Small intestine (tissue), 7 donors: ENCODE data around the gene UQCR11. TPM values are rescaled to one million over a fixed set of nuclear protein-coding genes. Genes with fewer than 3 reads are reported as not detected.

Experiments
- DNase-seq, 2 donors: peaks; one replicate each; pipeline versions ENCODE4 v3.0.0 to v3.0.0-alpha.2; 2013
- FAIRE-seq: peaks from 2 replicates; lab custom pipeline; 2012; peaks lifted over from hg19 to GRCh38; lab: Jason Lieb, UNC
- H3K27ac ChIP-seq, 3 donors: one replicate each; pipeline ENCODE4 v1.5.1; 2013; ENCODE audit warnings: low read length in 2 of 3, mild to moderate bottlenecking in 2 of 3, control low read depth in 1 of 3, inconsistent platforms in 1 of 3, low read depth in 1 of 3, moderate library complexity in 1 of 3
- H3K27me3 ChIP-seq, 3 donors: one replicate each; pipeline ENCODE4 v1.6.1; 2013; ENCODE audit warnings: low read length in 3 of 3, inconsistent platforms in 1 of 3; ENCODE audit not compliant: control insufficient read depth in 3 of 3, insufficient read depth in 3 of 3
- H3K36me3 ChIP-seq, 3 donors: one replicate each; pipeline ENCODE4 v1.6.1; 2013; ENCODE audit warnings: low read length in 3 of 3, inconsistent platforms in 1 of 3, low read depth in 1 of 3, mild to moderate bottlenecking in 1 of 3, moderate library complexity in 1 of 3; ENCODE audit not compliant: control insufficient read depth in 3 of 3, insufficient read depth in 2 of 3
- H3K4me1 ChIP-seq, 3 donors: one replicate each; pipeline ENCODE4 v1.6.1; 2013; ENCODE audit warnings: low read length in 2 of 3, inconsistent platforms in 1 of 3, low read depth in 1 of 3, mild to moderate bottlenecking in 1 of 3, moderate library complexity in 1 of 3; ENCODE audit not compliant: control insufficient read depth in 3 of 3, insufficient read depth in 2 of 3
- H3K4me3 ChIP-seq, 3 donors: one replicate each; pipeline ENCODE4 v1.5.1; 2013; ENCODE audit warnings: low read length in 3 of 3, control low read depth in 1 of 3, inconsistent platforms in 1 of 3, low read depth in 1 of 3, mild to moderate bottlenecking in 1 of 3, moderate library complexity in 1 of 3
- H3K9me3 ChIP-seq, 2 donors: one replicate each; pipeline ENCODE4 v1.6.1; 2013; ENCODE audit warnings: low read depth in 1 of 2, low read length in 1 of 2; ENCODE audit not compliant: control insufficient read depth in 2 of 2, insufficient read depth in 1 of 2
- WGBS, 3 donors: extraction: QIAGEN DNeasy Blood & Tissue Kit; methylation state at CpG; one replicate each; pipeline ENCODE4 v1.1.7; 2013; 5-methylcytosine and 5-hydroxymethylcytosine counted together
- polyA plus RNA-seq, 4 donors: library from polyadenylated mRNA; stranded (reverse) in 3 of 4; unstranded in 1 of 4; fragments of 200-250 nt in 3 of 4; fragments of 120-200 nt in 1 of 4; gene quantifications; one replicate each; pipeline versions ENCODE4 v1.2.1 to v1.2.3, GENCODE V29; 2013
- donor health status: healthy with polysubstance abuse.
- donor health status: control.
- donor health status: control.
- donor health status: Bipolar disorder and iron deficiency.
- donor health status: healthy.

UQCR11 gene
- polyA plus RNA-seq, 4 donors: 115 to 283 (median 212) TPM

- 91 to 92% (median 92%) methylated on average over 20 of the region's 20 CpGs for WGBS, 3 donors
- H3K4me1 ChIP-seq: peaks cover 0 to 4% (median 3%) of the 10 kb centered on the region in 3 donors
- H3K27me3 ChIP-seq: no peaks in the 10 kb centered on the region
- no peak for DNase-seq
- no peaks in the 10 kb centered on the region for H3K9me3 ChIP-seq
- H3K27ac ChIP-seq: no peak overlapping the region
- no peak for FAIRE-seq
- H3K36me3 ChIP-seq: peaks cover 9 to 89% (median 17%) of the 10 kb centered on the region in 3 donors
- no peak overlapping the region for H3K4me3 ChIP-seq
Observed at GRCh38 chr19:1598777-1599459, 6.3 kb downstream of the UQCR11 start.

DNA sequence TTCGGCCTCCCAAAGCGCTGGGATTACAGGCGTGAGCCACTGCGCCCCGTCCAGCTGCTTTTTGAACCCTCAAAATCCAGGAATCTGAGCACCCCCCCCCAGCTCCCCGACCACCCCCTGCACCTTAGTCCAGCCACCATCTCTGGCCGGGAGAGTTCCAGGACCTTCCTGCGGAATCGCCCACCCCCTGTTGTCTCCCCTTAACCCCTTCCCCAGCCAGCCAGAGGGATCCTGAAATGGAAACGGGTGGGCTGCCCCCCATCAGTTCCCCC lies 11.8 kb downstream of the UQCR11 start:
- Histone ChIP-seq H3K4me3 (peak overlapping the region in 2 of 3 donors; percentile 74 to 89), H3K36me3 (peaks cover 6 to 47% (median 7%) of the 10 kb centered on the region in 3 donors), H3K9me3 (no peaks in the 10 kb centered on the region), H3K4me1 (peaks cover 0 to 22% (median 8%) of the 10 kb centered on the region in 3 donors), H3K27me3 (no peaks in the 10 kb centered on the region), H3K27ac (no peak overlapping the region)
- FAIRE-seq: no peak
- WGBS, 3 donors: 27 to 45% (median 31%) methylated on average over 10 of the region's 10 CpGs
- DNase-seq: no peak

GRCh38 chr19:1592755-1593500 lies 12.3 kb downstream of the UQCR11 start, which contains the start of gene MBD3:
MBD3 (minus strand) TSS chr19:1592865; CDS start chr19:1592631, 234 bp downstream.
- no peaks in the 10 kb centered on the region for H3K9me3 ChIP-seq
- peaks cover 0 to 22% (median 8%) of the 10 kb centered on the region in 3 donors for H3K4me1 ChIP-seq
- FAIRE-seq (no peak), DNase-seq (peak; percentile 92 to 95)
- WGBS, 3 donors: 1 to 2% (median 1%) methylated on average over 34 to 68 of the region's 68 CpGs
- H3K27me3 ChIP-seq: no peaks in the 10 kb centered on the region
- H3K36me3 ChIP-seq: peaks cover 5 to 42% (median 6%) of the 10 kb centered on the region in 3 donors
- H3K4me3 ChIP-seq: peak within 1 kb of the TSS; percentile 64 to 89 (median 85)
- H3K27ac ChIP-seq: peak within 1 kb of the TSS; percentile 93 to 97 (median 97)

DNA sequence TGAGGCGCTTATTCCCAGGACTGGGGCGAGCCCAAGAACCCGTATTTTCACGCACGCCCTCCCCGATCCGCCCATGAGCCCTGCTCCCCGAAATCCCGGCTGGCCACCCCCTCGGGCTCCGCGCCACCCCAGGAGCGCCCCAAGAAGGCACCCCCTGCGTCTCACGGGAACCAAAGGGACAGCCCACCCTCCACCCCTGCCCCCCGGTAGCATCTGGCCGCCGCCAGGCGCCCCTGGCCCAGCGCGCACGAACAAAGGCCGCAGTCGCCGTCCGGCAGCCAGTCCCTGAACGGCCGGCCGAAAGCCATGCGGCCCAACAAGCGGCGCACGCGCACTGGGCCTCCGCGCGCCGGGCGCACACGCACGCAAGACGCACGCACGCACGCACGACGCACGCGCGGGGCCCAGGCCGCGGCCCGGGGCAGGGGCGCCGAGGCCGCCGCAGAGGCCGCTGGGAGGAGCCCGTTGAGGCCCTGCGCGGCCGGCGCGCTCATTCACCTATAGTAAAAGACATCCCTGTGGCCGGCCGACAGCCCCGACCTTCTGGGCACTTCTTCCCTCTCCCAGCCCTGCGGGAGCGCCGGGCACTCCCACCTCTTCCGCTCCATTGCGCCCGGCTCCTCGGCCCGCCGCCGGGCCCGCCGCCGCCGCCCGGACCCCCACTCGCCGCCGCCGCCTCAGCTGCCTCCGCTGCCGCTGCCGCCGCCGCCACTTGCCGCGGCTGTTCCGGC lies 13.1 kb downstream of the UQCR11 start:
- Histone ChIP-seq H3K27ac (peak overlapping the region; percentile 93 to 97 (median 97)), H3K9me3 (no peaks in the 10 kb centered on the region), H3K4me3 (peak overlapping the region; percentile 64 to 89 (median 85)), H3K27me3 (no peaks in the 10 kb centered on the region), H3K4me1 (peaks cover 0 to 22% (median 8%) of the 10 kb centered on the region in 3 donors), H3K36me3 (peaks cover 0 to 38% (median 0%) of the 10 kb centered on the region in 3 donors)
- peak; percentile 92 to 94 for DNase-seq
- WGBS, 3 donors: 0 to 1% (median 0%) methylated on average over 55 to 94 of the region's 94 CpGs
- FAIRE-seq: no peak

DNA sequence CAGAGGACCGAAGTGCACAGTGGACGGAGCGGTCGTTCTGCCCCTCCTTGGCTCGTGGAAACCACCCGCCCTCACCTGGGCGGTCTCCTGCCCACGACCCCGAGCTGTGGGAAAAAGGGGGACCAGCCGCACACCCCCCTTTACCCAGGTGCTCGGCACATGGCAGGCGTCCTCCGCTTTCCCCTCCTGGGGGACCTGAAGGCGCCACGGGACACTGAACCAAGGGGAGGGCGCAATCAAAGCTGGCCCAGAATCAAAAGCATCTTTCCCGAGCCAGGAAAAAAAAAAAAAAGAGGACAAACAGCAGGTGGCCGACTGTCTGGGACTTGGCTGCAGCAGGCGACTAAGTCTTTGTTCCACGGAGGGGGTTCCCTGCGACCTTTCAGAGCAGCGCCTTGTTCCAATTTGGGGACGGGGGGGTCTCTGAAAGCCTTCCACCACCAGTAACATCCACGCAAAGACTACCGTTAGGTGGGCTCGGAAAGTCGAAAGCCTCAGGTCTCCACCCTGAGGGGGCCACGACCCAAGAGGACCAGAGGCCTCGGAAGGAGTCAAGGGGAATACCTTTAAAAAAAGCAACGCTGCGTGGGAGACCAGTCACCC lies 13.7 kb downstream of the UQCR11 start:
- FAIRE-seq (no peak), DNase-seq (peak; percentile 20 to 45)
- Histone ChIP-seq H3K27ac (peak overlapping the region in 2 of 3 donors; percentile 93 to 97), H3K4me3 (peak overlapping the region; percentile 64 to 89 (median 85)), H3K4me1 (peaks cover 0 to 22% (median 8%) of the 10 kb centered on the region in 3 donors), H3K36me3 (peaks cover 0 to 32% (median 0%) of the 10 kb centered on the region in 3 donors), H3K27me3 (no peaks in the 10 kb centered on the region), H3K9me3 (no peaks in the 10 kb centered on the region)
- WGBS, 3 donors: 0 to 1% (median 1%) methylated on average over 28 to 31 of the region's 31 CpGs

DNA sequence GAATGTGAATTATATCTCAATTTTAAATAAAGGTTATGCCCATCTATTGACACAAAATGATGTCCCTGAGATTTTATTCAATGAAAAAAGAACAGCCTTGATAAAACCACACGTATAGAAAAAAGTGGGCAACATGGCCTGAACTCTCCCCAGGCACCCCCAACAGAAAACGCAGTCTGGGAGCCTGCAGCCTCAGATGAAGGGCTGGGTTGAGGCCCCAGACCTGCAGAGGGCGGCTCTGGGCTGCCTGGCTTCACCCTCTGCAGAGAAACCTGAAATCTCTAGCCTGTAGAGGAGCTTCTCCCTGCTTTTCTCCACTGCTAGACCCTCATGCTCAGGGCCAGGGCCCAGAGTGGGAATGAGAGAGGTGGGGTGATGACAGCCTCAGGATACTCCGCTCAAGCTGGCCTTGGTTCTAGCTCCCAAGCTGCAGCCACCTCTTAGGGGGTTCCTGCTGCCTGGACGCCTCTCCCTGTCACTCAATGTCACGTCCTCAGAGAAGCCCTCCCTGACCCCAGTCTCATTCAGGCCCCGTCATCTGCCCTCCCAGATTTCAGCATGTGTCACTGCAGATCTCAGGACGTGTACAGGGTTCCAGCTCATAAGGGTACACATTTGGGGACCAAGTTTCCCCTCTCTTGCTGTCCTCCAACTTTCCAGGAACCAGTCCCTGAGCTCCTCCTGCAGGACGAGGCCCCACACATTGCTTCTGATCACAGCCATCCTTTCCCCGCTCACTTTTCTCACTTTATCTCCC lies 14.4 kb downstream of the UQCR11 start:
- FAIRE-seq: no peak

DNA sequence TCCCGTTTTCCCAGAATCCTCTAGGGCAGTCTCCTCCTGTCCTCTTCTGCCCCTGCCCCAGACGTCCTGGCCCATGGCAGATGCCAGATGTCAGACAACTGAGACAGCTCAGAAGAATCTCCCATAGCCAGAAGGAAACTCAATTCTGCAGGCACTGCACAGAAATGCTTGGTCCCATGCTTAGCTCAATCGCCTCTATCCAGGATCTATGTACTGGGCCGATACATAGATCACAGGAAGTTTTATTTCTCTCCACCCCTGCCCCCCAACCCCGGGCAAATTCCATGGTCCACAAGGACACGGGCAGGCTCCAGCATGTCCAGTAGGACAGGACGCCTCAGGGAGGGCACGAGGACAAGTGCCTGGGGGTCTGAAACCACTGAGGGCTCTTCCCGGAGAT lies 17.4 kb downstream of the UQCR11 start:
- H3K9me3 ChIP-seq: no peaks in the 10 kb centered on the region
- H3K36me3 ChIP-seq: peaks cover 0 to 43% (median 7%) of the 10 kb centered on the region in 3 donors
- peaks cover 0 to 19% (median 5%) of the 10 kb centered on the region in 3 donors for H3K4me1 ChIP-seq
- no peak for FAIRE-seq
- DNase-seq: peak in 1 of 2 donors; percentile 57
- no peaks in the 10 kb centered on the region for H3K27me3 ChIP-seq
- H3K4me3 ChIP-seq: no peak overlapping the region
- 22 to 61% (median 35%) methylated on average over 9 of the region's 9 CpGs for WGBS, 3 donors
- no peak overlapping the region for H3K27ac ChIP-seq

More for the DNA sequence above, 14.4 kb downstream of the UQCR11 start:
- peak; percentile 28 to 42 for DNase-seq
- Histone ChIP-seq H3K4me1 (peaks cover 0 to 22% (median 8%) of the 10 kb centered on the region in 3 donors), H3K4me3 (peak overlapping the region in 2 of 3 donors; percentile 85 to 89), H3K27me3 (no peaks in the 10 kb centered on the region), H3K9me3 (no peaks in the 10 kb centered on the region), H3K27ac (peak overlapping the region in 2 of 3 donors; percentile 93 to 97), H3K36me3 (peaks cover 0 to 32% (median 0%) of the 10 kb centered on the region in 3 donors)
- 9 to 19% (median 13%) methylated on average over 9 to 10 of the region's 10 CpGs for WGBS, 3 donors
